ENCODE results near the gene C1QC. TPM values are rescaled to one million over a fixed set of nuclear protein-coding genes. Genes with fewer than 3 reads are reported as not detected.

Gene C1QC
- total RNA-seq, 1 experiment from 2014 or later: not detected

DNA sequence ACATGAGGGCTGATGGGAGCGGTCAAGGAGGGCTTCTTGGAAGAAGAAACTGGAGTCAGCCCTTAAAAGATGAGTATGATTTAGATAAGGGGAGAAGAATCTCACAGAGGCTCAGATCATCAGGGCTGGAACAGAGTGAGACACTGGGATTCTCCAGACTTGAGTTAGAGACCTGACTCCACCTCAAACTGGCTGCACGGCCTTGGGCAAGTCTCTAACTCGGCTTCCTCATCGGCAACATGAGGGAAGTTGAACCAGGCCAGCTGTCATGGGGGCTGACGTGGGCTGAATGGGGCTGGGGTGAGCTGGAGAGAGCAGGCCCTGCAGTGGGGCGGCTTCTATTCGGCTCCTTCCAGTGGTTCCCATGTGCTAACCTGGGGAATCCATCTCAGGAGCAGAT lies 2.5 kb downstream of the C1QC start:
- intact Hi-C loops (cut with micrococcal nuclease; ENCODE audit: unreplicated experiment): loop anchor here (10.0 kb wide), 1 partner anchor 531 kb away; no protein-coding TSS in a partner anchor
- H3K27me3 ChIP-seq (replicated peaks; ENCODE audit: insufficient read depth, low read depth, low read length, poor library complexity): no peaks in the 10 kb centered on the region
- no peak overlapping the region for H3K4me3 ChIP-seq (ENCODE audit: low read depth, low read length, poor library complexity, severe bottlenecking)
- no peak overlapping the region for H3K27ac ChIP-seq (ENCODE audit: low read depth, low read length, poor library complexity, severe bottlenecking)
- no TSS peak for BruUV-seq (replicated peaks)
- H3K4me1 ChIP-seq (ENCODE audit: insufficient read depth, low read length, poor library complexity, severe bottlenecking): no peaks in the 10 kb centered on the region
- POLR2A ChIA-PET (ENCODE audit: low non-redundant PET): interaction anchor here (0.8 kb wide), 1 partner anchor 53 kb away, joined by 3 read pairs; no protein-coding TSS in a partner anchor
- TF ChIP-seq EZH2 (IDR thresholded peaks at IDR 0.05; ENCODE audit: borderline replicate concordance, low read depth, low read length, poor library complexity, severe bottlenecking): no peak
- TF ChIP-seq, protein P1, sequence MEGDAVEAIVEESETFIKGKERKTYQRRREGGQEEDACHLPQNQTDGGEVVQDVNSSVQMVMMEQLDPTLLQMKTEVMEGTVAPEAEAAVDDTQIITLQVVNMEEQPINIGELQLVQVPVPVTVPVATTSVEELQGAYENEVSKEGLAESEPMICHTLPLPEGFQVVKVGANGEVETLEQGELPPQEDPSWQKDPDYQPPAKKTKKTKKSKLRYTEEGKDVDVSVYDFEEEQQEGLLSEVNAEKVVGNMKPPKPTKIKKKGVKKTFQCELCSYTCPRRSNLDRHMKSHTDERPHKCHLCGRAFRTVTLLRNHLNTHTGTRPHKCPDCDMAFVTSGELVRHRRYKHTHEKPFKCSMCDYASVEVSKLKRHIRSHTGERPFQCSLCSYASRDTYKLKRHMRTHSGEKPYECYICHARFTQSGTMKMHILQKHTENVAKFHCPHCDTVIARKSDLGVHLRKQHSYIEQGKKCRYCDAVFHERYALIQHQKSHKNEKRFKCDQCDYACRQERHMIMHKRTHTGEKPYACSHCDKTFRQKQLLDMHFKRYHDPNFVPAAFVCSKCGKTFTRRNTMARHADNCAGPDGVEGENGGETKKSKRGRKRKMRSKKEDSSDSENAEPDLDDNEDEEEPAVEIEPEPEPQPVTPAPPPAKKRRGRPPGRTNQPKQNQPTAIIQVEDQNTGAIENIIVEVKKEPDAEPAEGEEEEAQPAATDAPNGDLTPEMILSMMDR (conservative IDR thresholded peaks at IDR 0.05; ENCODE audit: low read depth, low read length): no peak
- no peak for DNase-seq (ENCODE audit: low spot score)
- CTCF ChIA-PET: no interaction called here
- H3K9me3 ChIP-seq (ENCODE audit: low read depth, low read length, poor library complexity, severe bottlenecking): no peaks in the 10 kb centered on the region
- H3K36me3 ChIP-seq (ENCODE audit: insufficient read depth, low read length, poor library complexity, severe bottlenecking): no peaks in the 10 kb centered on the region

GRCh38 chr1:22646384-22646783 lies 3.0 kb downstream of the C1QC start:
- no peaks in the 10 kb centered on the region for H3K36me3 ChIP-seq (ENCODE audit: insufficient read depth, low read length, poor library complexity, severe bottlenecking)
- intact Hi-C loops (cut with micrococcal nuclease; ENCODE audit: unreplicated experiment): loop anchor here (10.0 kb wide), 1 partner anchor 532 kb away; no protein-coding TSS in a partner anchor
- no peaks in the 10 kb centered on the region for H3K27me3 ChIP-seq (replicated peaks; ENCODE audit: insufficient read depth, low read depth, low read length, poor library complexity)
- no peak overlapping the region for H3K27ac ChIP-seq (ENCODE audit: low read depth, low read length, poor library complexity, severe bottlenecking)
- no peak for DNase-seq (ENCODE audit: low spot score)
- TF ChIP-seq, protein P1 (conservative IDR thresholded peaks at IDR 0.05; ENCODE audit: low read depth, low read length): no peak
- no peak for TF ChIP-seq EZH2 (IDR thresholded peaks at IDR 0.05; ENCODE audit: borderline replicate concordance, low read depth, low read length, poor library complexity, severe bottlenecking)
- no peaks in the 10 kb centered on the region for H3K4me1 ChIP-seq (ENCODE audit: insufficient read depth, low read length, poor library complexity, severe bottlenecking)
- no TSS peak for BruUV-seq (replicated peaks)
- POLR2A ChIA-PET (ENCODE audit: low non-redundant PET): interaction anchor here (0.5 to 0.8 kb wide), 2 partner anchors 52 to 883 kb away, joined by 3 to 11 read pairs; no protein-coding TSS in a partner anchor
- CTCF ChIA-PET: interaction anchor here (0.5 kb wide), 1 partner anchor 627 kb away, joined by 3 read pairs; no protein-coding TSS in a partner anchor
- no peaks in the 10 kb centered on the region for H3K9me3 ChIP-seq (ENCODE audit: low read depth, low read length, poor library complexity, severe bottlenecking)
- no peak overlapping the region for H3K4me3 ChIP-seq (ENCODE audit: low read depth, low read length, poor library complexity, severe bottlenecking)

GRCh38 chr1:22650089-22650693 lies 6.8 kb downstream of the C1QC start:
- POLR2A ChIA-PET (ENCODE audit: low non-redundant PET): no interaction called here
- intact Hi-C loops (cut with micrococcal nuclease; ENCODE audit: unreplicated experiment): no loop called here
- no TSS peak for BruUV-seq (replicated peaks)
- TF ChIP-seq EZH2 (IDR thresholded peaks at IDR 0.05; ENCODE audit: borderline replicate concordance, low read depth, low read length, poor library complexity, severe bottlenecking): no peak
- TF ChIP-seq, protein P1 (conservative IDR thresholded peaks at IDR 0.05; ENCODE audit: low read depth, low read length): no peak
- no peaks in the 10 kb centered on the region for H3K36me3 ChIP-seq (ENCODE audit: insufficient read depth, low read length, poor library complexity, severe bottlenecking)
- CTCF ChIA-PET: no interaction called here
- no peaks in the 10 kb centered on the region for H3K4me1 ChIP-seq (ENCODE audit: insufficient read depth, low read length, poor library complexity, severe bottlenecking)
- H3K27ac ChIP-seq (ENCODE audit: low read depth, low read length, poor library complexity, severe bottlenecking): no peak overlapping the region
- H3K9me3 ChIP-seq (ENCODE audit: low read depth, low read length, poor library complexity, severe bottlenecking): no peaks in the 10 kb centered on the region
- DNase-seq (ENCODE audit: low spot score): no peak
- H3K27me3 ChIP-seq (replicated peaks; ENCODE audit: insufficient read depth, low read depth, low read length, poor library complexity): no peaks in the 10 kb centered on the region
- no peak overlapping the region for H3K4me3 ChIP-seq (ENCODE audit: low read depth, low read length, poor library complexity, severe bottlenecking)

Measured in A673 (cell line).